Cardiac fibroblast (primary cell): ENCODE results near the gene SH3RF3.

Experiments used
- DNase-seq, 2 donors: peaks; one replicate each; pipeline versions ENCODE4 v3.0.0 to v3.0.0-alpha.2; 2010; ENCODE audit warnings: low read depth in 2 of 2
- H3K4me3 ChIP-seq, 2 donors: replicated peaks in 1 of 2; 1 replicate in 1 of 2; 2 replicates in 1 of 2; pipeline ENCODE4 v1.5.1; 2011; ENCODE audit warnings: low read depth in 2 of 2, low read length in 2 of 2, mild to moderate bottlenecking in 2 of 2, moderate library complexity in 1 of 2
- TF ChIP-seq, protein P1 (sequence below): IDR thresholded peaks from one replicate; pipeline ENCODE4 v1.5.1; 2011; ENCODE audit warnings: low read depth, mild to moderate bottlenecking, low read length, inconsistent platforms

Gene SH3RF3

GRCh38 chr2:109336296-109336695, 207.3 kb downstream of the SH3RF3 start:
- TF ChIP-seq, protein P1, sequence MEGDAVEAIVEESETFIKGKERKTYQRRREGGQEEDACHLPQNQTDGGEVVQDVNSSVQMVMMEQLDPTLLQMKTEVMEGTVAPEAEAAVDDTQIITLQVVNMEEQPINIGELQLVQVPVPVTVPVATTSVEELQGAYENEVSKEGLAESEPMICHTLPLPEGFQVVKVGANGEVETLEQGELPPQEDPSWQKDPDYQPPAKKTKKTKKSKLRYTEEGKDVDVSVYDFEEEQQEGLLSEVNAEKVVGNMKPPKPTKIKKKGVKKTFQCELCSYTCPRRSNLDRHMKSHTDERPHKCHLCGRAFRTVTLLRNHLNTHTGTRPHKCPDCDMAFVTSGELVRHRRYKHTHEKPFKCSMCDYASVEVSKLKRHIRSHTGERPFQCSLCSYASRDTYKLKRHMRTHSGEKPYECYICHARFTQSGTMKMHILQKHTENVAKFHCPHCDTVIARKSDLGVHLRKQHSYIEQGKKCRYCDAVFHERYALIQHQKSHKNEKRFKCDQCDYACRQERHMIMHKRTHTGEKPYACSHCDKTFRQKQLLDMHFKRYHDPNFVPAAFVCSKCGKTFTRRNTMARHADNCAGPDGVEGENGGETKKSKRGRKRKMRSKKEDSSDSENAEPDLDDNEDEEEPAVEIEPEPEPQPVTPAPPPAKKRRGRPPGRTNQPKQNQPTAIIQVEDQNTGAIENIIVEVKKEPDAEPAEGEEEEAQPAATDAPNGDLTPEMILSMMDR, result no peak
- no peak for DNase-seq
- no peak overlapping the region for H3K4me3 ChIP-seq

- TF ChIP-seq, protein P1, result no peak
- no peak for DNase-seq
- no peak overlapping the region for H3K4me3 ChIP-seq
Observed at GRCh38 chr2:109337221-109337620, 208.2 kb downstream of the SH3RF3 start.

- TF ChIP-seq, protein P1, result no peak
- no peak overlapping the region for H3K4me3 ChIP-seq
- DNase-seq, result peak; percentile 67 to 77
Observed at GRCh38 chr2:109339519-109339966, 210.5 kb downstream of the SH3RF3 start.

- no peak for DNase-seq
- TF ChIP-seq, protein P1, result no peak
Observed at GRCh38 chr2:109340381-109340780, 211.4 kb downstream of the SH3RF3 start.

DNA sequence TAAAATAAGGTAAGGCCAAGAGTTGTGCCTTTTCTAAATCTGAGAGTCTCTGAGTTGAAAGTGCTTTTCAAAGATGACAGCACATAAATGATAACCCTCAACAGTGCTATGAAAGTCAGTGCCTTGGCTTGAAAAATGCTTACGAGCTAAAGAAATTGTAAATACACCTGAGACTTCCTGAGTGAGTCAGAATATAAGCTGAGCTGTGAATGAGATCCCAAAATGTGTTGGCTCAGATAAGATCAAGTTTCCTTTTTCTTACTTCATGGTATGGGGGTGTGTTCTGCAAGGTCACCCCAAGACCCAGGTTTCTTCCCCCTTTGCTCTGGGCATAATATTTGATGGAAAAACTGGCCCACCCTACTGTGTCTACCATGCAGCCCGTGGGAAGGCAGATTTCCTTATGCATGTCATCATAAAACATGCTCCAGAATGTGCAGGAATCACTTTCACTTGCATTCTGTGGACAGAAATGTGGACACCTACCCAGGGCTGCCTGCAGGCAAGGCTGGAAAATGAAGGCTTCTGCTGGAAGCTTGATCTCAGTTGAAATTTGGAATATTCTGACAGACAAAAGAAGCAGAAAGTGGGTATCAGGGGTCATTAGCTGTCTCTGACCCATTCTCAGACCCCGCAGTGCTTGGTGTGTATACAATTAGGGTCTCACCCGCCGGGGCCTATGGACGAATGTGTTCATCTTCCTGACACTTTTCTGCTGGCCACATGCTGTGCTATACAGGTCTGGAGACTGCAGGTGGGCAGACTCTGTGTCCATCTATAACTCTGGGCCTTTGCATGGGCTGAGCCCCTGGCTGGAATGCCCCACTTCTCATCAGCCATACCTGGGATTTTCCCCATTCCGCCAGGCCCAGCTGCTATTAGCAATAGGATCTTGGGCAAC, 212.6 kb downstream of the SH3RF3 start:
- no peak overlapping the region for H3K4me3 ChIP-seq
- TF ChIP-seq, protein P1, result no peak
- DNase-seq, result no peak

More at GRCh38 chr2:109340381-109340780, 211.4 kb downstream of the SH3RF3 start:
- H3K4me3 ChIP-seq, result no peak overlapping the region

- no peak for DNase-seq
Observed at GRCh38 chr2:109342256-109342850, 213.3 kb downstream of the SH3RF3 start.

More at GRCh38 chr2:109342256-109342850, 213.3 kb downstream of the SH3RF3 start:
- TF ChIP-seq, protein P1, result no peak
- H3K4me3 ChIP-seq, result no peak overlapping the region
